HG02870 (cell line): ENCODE results near the gene SKI.

Experiments
- ATAC-seq: cut with Tn5 transposase; IDR thresholded peaks from one replicate; pipeline ENCODE4 v1.9.1; 2021; ENCODE audit warnings: mild to moderate bottlenecking, moderate library complexity; ENCODE audit not compliant: unreplicated experiment

The SKI gene

DNA sequence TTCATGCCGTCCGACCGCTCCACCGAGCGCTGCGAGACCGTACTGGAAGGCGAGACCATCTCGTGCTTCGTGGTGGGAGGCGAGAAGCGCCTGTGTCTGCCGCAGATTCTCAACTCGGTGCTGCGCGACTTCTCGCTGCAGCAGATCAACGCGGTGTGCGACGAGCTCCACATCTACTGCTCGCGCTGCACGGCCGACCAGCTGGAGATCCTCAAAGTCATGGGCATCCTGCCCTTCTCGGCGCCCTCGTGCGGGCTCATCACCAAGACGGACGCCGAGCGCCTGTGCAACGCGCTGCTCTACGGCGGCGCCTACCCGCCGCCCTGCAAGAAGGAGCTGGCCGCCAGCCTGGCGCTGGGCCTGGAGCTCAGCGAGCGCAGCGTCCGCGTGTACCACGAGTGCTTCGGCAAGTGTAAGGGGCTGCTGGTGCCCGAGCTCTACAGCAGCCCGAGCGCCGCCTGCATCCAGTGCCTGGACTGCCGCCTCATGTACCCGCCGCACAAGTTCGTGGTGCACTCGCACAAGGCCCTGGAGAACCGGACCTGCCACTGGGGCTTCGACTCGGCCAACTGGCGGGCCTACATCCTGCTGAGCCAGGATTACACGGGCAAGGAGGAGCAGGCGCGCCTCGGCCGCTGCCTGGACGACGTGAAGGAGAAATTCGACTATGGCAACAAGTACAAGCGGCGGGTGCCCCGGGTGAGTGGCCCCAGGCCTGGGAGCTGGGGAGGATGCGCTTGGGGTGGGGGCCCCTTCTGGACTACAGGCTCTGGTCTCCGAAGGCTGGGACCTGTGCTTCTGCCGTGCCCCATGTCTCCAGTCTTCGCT, 1.1 kb downstream of the SKI start:
- no peak for ATAC-seq

GRCh38 chr1:2229911-2230731, 2.0 kb downstream of the SKI start:
- ATAC-seq = no peak

GRCh38 chr1:2230781-2231531, 2.8 kb downstream of the SKI start:
- no peak for ATAC-seq

GRCh38 chr1:2231532-2232254, 3.6 kb downstream of the SKI start:
- no peak for ATAC-seq

DNA sequence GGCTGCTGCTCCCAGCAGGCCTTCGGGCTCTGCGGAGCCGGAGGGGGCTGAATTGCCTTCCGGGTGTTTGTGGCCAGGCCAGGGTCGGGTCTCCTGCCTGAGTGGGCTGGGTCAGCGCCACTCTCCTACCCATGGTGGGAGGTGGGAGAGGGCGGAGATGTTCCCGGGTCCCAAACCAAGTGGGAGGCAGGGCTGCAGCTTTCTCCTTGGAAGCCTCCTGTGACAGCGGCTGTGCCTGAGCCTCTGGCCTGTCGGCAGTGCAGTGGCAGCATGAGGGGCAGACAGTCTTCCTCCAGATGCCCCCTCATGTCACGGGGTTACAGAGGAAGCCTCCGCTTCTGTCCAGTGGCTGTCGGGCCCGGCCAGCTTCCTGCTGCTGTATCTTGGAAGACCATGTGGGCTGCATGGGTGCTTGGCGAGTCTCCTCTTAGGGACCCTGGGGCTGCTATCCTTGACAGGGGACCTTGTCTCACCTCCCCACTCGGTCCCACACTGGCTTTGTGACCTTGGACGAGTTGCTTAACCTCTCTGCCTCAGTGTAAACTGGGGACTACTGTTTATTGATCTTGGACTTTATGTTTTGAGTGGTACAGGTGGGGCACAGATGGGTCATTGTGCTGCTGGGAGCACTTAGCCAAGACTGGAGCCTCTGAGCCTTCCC, 4.3 kb downstream of the SKI start:
- ATAC-seq = no peak

- no peak for ATAC-seq
These were observed 4.9 kb downstream of the SKI start for GRCh38 chr1:2232916-2233438.

- no peak for ATAC-seq
These were observed 5.3 kb downstream of the SKI start for GRCh38 chr1:2233468-2233867.

GRCh38 chr1:2233997-2234761, 6.1 kb downstream of the SKI start:
- no peak for ATAC-seq

GRCh38 chr1:2234762-2235113, 6.6 kb downstream of the SKI start:
- no peak for ATAC-seq

DNA sequence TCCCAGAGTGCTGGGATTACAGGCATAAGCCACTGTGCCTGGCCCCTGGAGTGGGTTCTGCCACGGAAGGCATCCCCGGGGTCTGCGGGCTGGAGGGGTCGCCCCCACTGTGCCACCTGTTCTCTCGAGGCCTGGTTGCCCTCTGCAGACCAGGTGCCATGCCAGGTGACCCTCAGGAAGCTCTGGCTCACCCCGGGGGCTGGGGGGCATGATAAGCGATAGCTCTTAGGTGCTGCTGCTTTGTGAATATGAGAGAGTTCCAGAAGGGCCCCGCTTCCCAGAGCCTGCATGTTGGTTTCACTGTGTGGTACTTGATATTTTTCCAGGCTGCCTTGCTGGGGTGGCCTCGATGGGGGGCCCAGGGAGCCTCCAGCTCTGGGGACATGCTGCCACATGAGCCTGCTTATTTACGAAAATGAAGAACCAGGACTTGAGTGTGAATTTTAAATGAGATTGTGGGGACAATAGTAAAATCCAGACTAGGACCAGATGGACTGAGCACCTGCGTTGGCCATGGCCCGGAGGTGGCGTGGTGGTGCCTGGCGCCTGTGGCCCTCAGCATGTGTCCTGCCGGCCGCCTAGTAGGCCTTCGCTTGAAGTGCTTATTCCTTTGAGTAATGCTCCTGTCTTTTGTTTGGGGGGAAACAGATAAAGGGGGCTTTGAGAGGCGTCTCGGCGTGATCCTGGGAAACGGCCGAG, 7.3 kb downstream of the SKI start:
- no peak for ATAC-seq

GRCh38 chr1:2236695-2237677, 8.9 kb downstream of the SKI start:
- ATAC-seq = no peak

- no peak for ATAC-seq
These were observed 9.7 kb downstream of the SKI start for GRCh38 chr1:2237773-2238172.

- no peak for ATAC-seq
These were observed 10.4 kb downstream of the SKI start for GRCh38 chr1:2238361-2239012.

DNA sequence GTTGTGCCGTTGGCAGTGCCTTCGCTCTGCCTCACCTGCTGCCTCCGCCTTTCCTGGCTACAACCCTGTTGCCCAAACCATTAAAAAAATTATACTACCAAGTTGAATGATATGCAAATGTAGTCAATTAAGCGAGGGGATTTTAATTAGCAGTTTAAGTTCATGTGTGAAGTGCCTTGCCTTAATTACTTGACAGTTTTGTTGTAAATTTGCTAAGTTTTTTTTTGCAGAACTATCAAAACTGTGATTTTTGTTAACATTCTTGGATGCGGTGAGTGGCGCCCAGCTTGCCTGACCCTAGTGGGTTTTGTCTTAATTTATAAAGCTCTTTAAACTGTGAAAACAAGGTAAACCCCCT, 10.9 kb downstream of the SKI start:
- no peak for ATAC-seq

- no peak for ATAC-seq
These were observed 11.4 kb downstream of the SKI start for GRCh38 chr1:2239384-2239985.

- no peak for ATAC-seq
These were observed 12.4 kb downstream of the SKI start for GRCh38 chr1:2240270-2241156.
